Lower leg skin (tissue), 3 donors: ENCODE measurements around the gene PAX7.

Experiments
- CTCF ChIP-seq, 3 donors: fragments of 450-650 bp; IDR thresholded peaks; one replicate each; pipeline ENCODE4 v1.5.1; 2016; ENCODE audit warnings: antibody characterized with exemption in 3 of 3, mild to moderate bottlenecking in 3 of 3, moderate library complexity in 2 of 3
- POLR2A ChIP-seq, 2 donors: fragments of 450-650 bp; IDR thresholded peaks; one replicate each; pipeline ENCODE4 v1.6.1; 2016 to 2017; ENCODE audit warnings: antibody characterized with exemption in 2 of 2, mild to moderate bottlenecking in 1 of 2, moderate library complexity in 1 of 2

GRCh38 chr1:18711003-18711402 is 80.4 kb downstream of the PAX7 start:
- no peak for TF ChIP-seq CTCF (IDR thresholded peaks at IDR 0.05)
- no peak for TF ChIP-seq POLR2A (IDR thresholded peaks at IDR 0.05)
